ENCODE results near the gene MPRIP. TPM values are rescaled to one million over a fixed set of nuclear protein-coding genes. Genes with fewer than 3 reads are reported as not detected.

The MPRIP gene
- total RNA-seq, 1 experiment from 2014 or later: 140 TPM

GRCh38 chr17:17239832-17240231, 197.6 kb downstream of the MPRIP start:
- Mint-ChIP-seq H3K9me3 (no peaks in the 10 kb centered on the region), H3K4me3 (no peak overlapping the region), H3K4me1 (peaks cover 21% of the 10 kb centered on the region), H3K27ac (no peak overlapping the region), H3K27me3 (ENCODE audit: low read depth) (no peaks in the 10 kb centered on the region), H3K36me3 (no peaks in the 10 kb centered on the region; the same call in 1 of the 2 replicates)
- no peak for ATAC-seq
- no peak for TF ChIP-seq CREB1 (CRISPR knock-in tag; IDR thresholded peaks at IDR 0.05)
- TF ChIP-seq NR3C1 (CRISPR knock-in tag; conservative IDR thresholded peaks at IDR 0.05; ENCODE audit: low read depth): no peak
- no peak for TF ChIP-seq JUN (CRISPR knock-in tag; IDR thresholded peaks at IDR 0.05)
- POLR2A ChIA-PET: no interaction called here
- CTCF ChIA-PET: no interaction called here
- DNase-seq (ENCODE audit: low spot score): no peak

GRCh38 chr17:17241656-17242055, 199.4 kb downstream of the MPRIP start:
- TF ChIP-seq IRF2 (CRISPR knock-in tag; IDR thresholded peaks at IDR 0.05; ENCODE audit: borderline replicate concordance, low read depth): no peak
- no peak for TF ChIP-seq NR1H2 (CRISPR knock-in tag; IDR thresholded peaks at IDR 0.05)
- no peak for TF ChIP-seq RELA (CRISPR knock-in tag; IDR thresholded peaks at IDR 0.05; ENCODE audit: borderline replicate concordance)
- TF ChIP-seq USF1 (CRISPR knock-in tag; IDR thresholded peaks at IDR 0.05): no peak
- TF ChIP-seq ZNF317 (CRISPR knock-in tag; IDR thresholded peaks at IDR 0.05; ENCODE audit: borderline replicate concordance, low read depth): no peak
- TF ChIP-seq OVOL2 (CRISPR knock-in tag; IDR thresholded peaks at IDR 0.05; ENCODE audit: borderline replicate concordance): no peak
- TF ChIP-seq ZNF671 (CRISPR knock-in tag; IDR thresholded peaks at IDR 0.05): no peak
- no peak for TF ChIP-seq PRRX2 (CRISPR knock-in tag; IDR thresholded peaks at IDR 0.05)
- TF ChIP-seq NR3C1 (CRISPR knock-in tag; conservative IDR thresholded peaks at IDR 0.05; ENCODE audit: low read depth): no peak
- TF ChIP-seq FOXJ3 (CRISPR knock-in tag; IDR thresholded peaks at IDR 0.05; ENCODE audit: borderline replicate concordance): no peak
- no peak for TF ChIP-seq ZNF263 (CRISPR knock-in tag; IDR thresholded peaks at IDR 0.05; ENCODE audit: low read depth)
- no peak for TF ChIP-seq PREB (CRISPR knock-in tag; IDR thresholded peaks at IDR 0.05; ENCODE audit: borderline replicate concordance)
- TF ChIP-seq SMAD4 (CRISPR knock-in tag; IDR thresholded peaks at IDR 0.05): no peak
- TF ChIP-seq FOXP1 (CRISPR knock-in tag; IDR thresholded peaks at IDR 0.05; ENCODE audit: borderline replicate concordance): no peak
- TF ChIP-seq EMX1 (CRISPR knock-in tag; IDR thresholded peaks at IDR 0.05): no peak
- no peak for TF ChIP-seq E2F1 (CRISPR knock-in tag; IDR thresholded peaks at IDR 0.05)
- no peak for TF ChIP-seq USF2 (CRISPR knock-in tag; IDR thresholded peaks at IDR 0.05)
- no peak for TF ChIP-seq ATF6 (CRISPR knock-in tag; IDR thresholded peaks at IDR 0.05)
- TF ChIP-seq GRHL2 (CRISPR knock-in tag; IDR thresholded peaks at IDR 0.05; ENCODE audit: insufficient replicate concordance, severe bottlenecking): no peak
- Mint-ChIP-seq H3K9me3 (no peaks in the 10 kb centered on the region), H3K4me3 (no peak overlapping the region), H3K4me1 (peaks cover 7% of the 10 kb centered on the region), H3K36me3 (peaks cover 7% of the 10 kb centered on the region), H3K27me3 (ENCODE audit: low read depth) (no peaks in the 10 kb centered on the region), H3K27ac (0 out of 2 replicates have a peak overlapping the region, but pooled peaks have one; percentile 10)
- no peak for DNase-seq (ENCODE audit: low spot score)
- POLR2A ChIA-PET: no interaction called here
- CTCF ChIA-PET: interaction anchor here (0.9 kb wide), 1 partner anchor 28 kb away, joined by 3 read pairs; no protein-coding TSS in a partner anchor
- ATAC-seq: no peak
